ENCODE measurements around the gene ALDH1L2. TPM values are rescaled to one million over a fixed set of nuclear protein-coding genes. Genes with fewer than 3 reads are reported as not detected.

Gene ALDH1L2
- total RNA-seq, 1 donor from 2014 or later = 158 TPM

- Mint-ChIP-seq H3K27ac (ENCODE audit: unreplicated experiment) (no peak overlapping the region), H3K27me3 (ENCODE audit: low read depth) (no peaks in the 10 kb centered on the region), H3K9me3 (ENCODE audit: low read depth) (no peaks in the 10 kb centered on the region), H3K36me3 (ENCODE audit: low read depth) (peaks cover 50% of the 10 kb centered on the region), H3K4me3 (ENCODE audit: unreplicated experiment) (no peak overlapping the region), H3K4me1 (ENCODE audit: low read depth) (no peaks in the 10 kb centered on the region)
- TF ChIP-seq CTCF (IDR thresholded peaks at IDR 0.05) = no peak
- DNase-seq (ENCODE audit: low spot score) = no peak
Observed at GRCh38 chr12:105047308-105047707, 37.0 kb downstream of the ALDH1L2 start.

- Mint-ChIP-seq H3K27ac (ENCODE audit: unreplicated experiment) (no peak overlapping the region), H3K4me3 (ENCODE audit: unreplicated experiment) (no peak overlapping the region), H3K36me3 (ENCODE audit: low read depth) (peaks cover 34% of the 10 kb centered on the region), H3K27me3 (ENCODE audit: low read depth) (no peaks in the 10 kb centered on the region), H3K9me3 (ENCODE audit: low read depth) (no peaks in the 10 kb centered on the region), H3K4me1 (ENCODE audit: low read depth) (no peaks in the 10 kb centered on the region)
- DNase-seq (ENCODE audit: low spot score) = no peak
- no peak for TF ChIP-seq CTCF (IDR thresholded peaks at IDR 0.05)
Observed at GRCh38 chr12:105041186-105041585, 43.1 kb downstream of the ALDH1L2 start.

GRCh38 chr12:105040476-105040875 lies 43.8 kb downstream of the ALDH1L2 start:
- no peak for DNase-seq (ENCODE audit: low spot score)
- H3K36me3 Mint-ChIP-seq (ENCODE audit: low read depth) = peaks cover 33% of the 10 kb centered on the region
- no peaks in the 10 kb centered on the region for H3K27me3 Mint-ChIP-seq (ENCODE audit: low read depth)
- no peak for TF ChIP-seq CTCF (IDR thresholded peaks at IDR 0.05)
- no peaks in the 10 kb centered on the region for H3K9me3 Mint-ChIP-seq (ENCODE audit: low read depth)
- no peaks in the 10 kb centered on the region for H3K4me1 Mint-ChIP-seq (ENCODE audit: low read depth)
- no peak overlapping the region for H3K27ac Mint-ChIP-seq (ENCODE audit: unreplicated experiment)
- no peak overlapping the region for H3K4me3 Mint-ChIP-seq (ENCODE audit: unreplicated experiment)

GRCh38 chr12:105036937-105037649 lies 47.2 kb downstream of the ALDH1L2 start:
- H3K4me1 Mint-ChIP-seq (ENCODE audit: low read depth) = no peaks in the 10 kb centered on the region
- DNase-seq (ENCODE audit: low spot score) = no peak
- H3K27ac Mint-ChIP-seq (ENCODE audit: unreplicated experiment) = peak overlapping the region; percentile 1
- H3K36me3 Mint-ChIP-seq (ENCODE audit: low read depth) = peaks cover 47% of the 10 kb centered on the region
- no peaks in the 10 kb centered on the region for H3K27me3 Mint-ChIP-seq (ENCODE audit: low read depth)
- no peaks in the 10 kb centered on the region for H3K9me3 Mint-ChIP-seq (ENCODE audit: low read depth)
- no peak for TF ChIP-seq CTCF (IDR thresholded peaks at IDR 0.05)
- H3K4me3 Mint-ChIP-seq (ENCODE audit: unreplicated experiment) = no peak overlapping the region

- no peaks in the 10 kb centered on the region for H3K9me3 Mint-ChIP-seq (ENCODE audit: low read depth)
- DNase-seq (ENCODE audit: low spot score) = no peak
- H3K36me3 Mint-ChIP-seq (ENCODE audit: low read depth) = peaks cover 48% of the 10 kb centered on the region
- H3K4me1 Mint-ChIP-seq (ENCODE audit: low read depth) = no peaks in the 10 kb centered on the region
- H3K27ac Mint-ChIP-seq (ENCODE audit: unreplicated experiment) = peak overlapping the region; percentile 17
- H3K27me3 Mint-ChIP-seq (ENCODE audit: low read depth) = no peaks in the 10 kb centered on the region
- no peak for TF ChIP-seq CTCF (IDR thresholded peaks at IDR 0.05)
- H3K4me3 Mint-ChIP-seq (ENCODE audit: unreplicated experiment) = no peak overlapping the region
Observed at GRCh38 chr12:105033851-105034250, 50.4 kb downstream of the ALDH1L2 start.
